ENCODE measurements around the gene CNDP2.

- TF ChIP-seq POLR2A (IDR thresholded peaks at IDR 0.05): no peak
- TF ChIP-seq CTCF (IDR thresholded peaks at IDR 0.05): no peak
- no peak for TF ChIP-seq POLR2AphosphoS5 (IDR thresholded peaks at IDR 0.05)
These were observed 33.2 kb downstream of the CNDP2 start for GRCh38 chr18:74529378-74529777.

All from breast epithelium (tissue), 3 donors.